ENCODE data around the gene FAM120A.

DNA sequence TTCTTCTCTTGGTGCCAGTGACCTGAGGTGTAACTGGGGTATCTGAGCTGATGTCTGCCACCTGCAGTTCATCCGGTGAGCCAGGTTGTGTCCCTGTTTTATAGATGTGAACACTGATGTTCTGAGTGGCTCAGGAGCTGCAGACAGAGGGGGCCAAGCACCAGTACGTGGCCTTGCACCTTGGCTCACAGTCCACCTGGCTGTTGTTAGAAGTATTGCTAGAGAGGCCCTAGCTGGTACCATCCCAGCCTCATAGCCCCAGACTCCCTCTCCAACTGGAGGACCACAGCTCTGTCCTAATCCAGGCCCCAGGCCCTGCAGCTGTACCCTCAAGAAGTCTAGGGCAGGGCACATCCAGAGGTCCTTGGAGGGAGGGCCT is 141.1 kb downstream of the FAM120A start:
- TF ChIP-seq, protein P1, sequence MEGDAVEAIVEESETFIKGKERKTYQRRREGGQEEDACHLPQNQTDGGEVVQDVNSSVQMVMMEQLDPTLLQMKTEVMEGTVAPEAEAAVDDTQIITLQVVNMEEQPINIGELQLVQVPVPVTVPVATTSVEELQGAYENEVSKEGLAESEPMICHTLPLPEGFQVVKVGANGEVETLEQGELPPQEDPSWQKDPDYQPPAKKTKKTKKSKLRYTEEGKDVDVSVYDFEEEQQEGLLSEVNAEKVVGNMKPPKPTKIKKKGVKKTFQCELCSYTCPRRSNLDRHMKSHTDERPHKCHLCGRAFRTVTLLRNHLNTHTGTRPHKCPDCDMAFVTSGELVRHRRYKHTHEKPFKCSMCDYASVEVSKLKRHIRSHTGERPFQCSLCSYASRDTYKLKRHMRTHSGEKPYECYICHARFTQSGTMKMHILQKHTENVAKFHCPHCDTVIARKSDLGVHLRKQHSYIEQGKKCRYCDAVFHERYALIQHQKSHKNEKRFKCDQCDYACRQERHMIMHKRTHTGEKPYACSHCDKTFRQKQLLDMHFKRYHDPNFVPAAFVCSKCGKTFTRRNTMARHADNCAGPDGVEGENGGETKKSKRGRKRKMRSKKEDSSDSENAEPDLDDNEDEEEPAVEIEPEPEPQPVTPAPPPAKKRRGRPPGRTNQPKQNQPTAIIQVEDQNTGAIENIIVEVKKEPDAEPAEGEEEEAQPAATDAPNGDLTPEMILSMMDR (IDR thresholded peaks at IDR 0.05): peak in 1 of 6 experiments; percentile 28
- TF ChIP-seq POLR2A (IDR thresholded peaks at IDR 0.05) (no peak), EP300 (IDR thresholded peaks at IDR 0.05) (no peak)

All from upper lobe of left lung (tissue), 4 donors.